GM12872 (cell line): ENCODE measurements around the gene TRHDE.

Experiments
- TF ChIP-seq, protein P1 (sequence below): IDR thresholded peaks from 3 replicates; pipeline ENCODE4 v1.5.1; 2011; ENCODE audit warnings: low read depth, mild to moderate bottlenecking, low read length, moderate library complexity; ENCODE audit not compliant: insufficient read depth

TRHDE gene

DNA sequence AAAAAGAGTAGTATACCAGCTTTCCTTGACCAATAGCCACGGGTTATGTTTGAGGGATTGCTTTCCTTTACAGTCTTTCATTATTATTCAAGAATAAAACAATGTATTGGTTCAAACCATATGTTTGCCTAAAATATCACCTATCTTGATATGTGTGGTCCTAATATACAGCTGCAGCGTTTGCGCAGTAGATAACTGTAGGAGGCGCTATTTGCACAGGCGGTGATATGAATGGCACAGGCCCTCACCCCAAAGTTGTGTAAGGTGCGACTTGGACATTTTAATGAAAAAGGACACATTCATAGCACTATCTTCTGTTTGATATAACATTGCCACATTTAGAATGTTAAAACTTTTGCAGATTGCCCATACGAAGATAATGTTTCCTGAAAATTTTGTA, 298.4 kb downstream of the TRHDE start:
- TF ChIP-seq, protein P1, sequence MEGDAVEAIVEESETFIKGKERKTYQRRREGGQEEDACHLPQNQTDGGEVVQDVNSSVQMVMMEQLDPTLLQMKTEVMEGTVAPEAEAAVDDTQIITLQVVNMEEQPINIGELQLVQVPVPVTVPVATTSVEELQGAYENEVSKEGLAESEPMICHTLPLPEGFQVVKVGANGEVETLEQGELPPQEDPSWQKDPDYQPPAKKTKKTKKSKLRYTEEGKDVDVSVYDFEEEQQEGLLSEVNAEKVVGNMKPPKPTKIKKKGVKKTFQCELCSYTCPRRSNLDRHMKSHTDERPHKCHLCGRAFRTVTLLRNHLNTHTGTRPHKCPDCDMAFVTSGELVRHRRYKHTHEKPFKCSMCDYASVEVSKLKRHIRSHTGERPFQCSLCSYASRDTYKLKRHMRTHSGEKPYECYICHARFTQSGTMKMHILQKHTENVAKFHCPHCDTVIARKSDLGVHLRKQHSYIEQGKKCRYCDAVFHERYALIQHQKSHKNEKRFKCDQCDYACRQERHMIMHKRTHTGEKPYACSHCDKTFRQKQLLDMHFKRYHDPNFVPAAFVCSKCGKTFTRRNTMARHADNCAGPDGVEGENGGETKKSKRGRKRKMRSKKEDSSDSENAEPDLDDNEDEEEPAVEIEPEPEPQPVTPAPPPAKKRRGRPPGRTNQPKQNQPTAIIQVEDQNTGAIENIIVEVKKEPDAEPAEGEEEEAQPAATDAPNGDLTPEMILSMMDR = peak; percentile 64

DNA sequence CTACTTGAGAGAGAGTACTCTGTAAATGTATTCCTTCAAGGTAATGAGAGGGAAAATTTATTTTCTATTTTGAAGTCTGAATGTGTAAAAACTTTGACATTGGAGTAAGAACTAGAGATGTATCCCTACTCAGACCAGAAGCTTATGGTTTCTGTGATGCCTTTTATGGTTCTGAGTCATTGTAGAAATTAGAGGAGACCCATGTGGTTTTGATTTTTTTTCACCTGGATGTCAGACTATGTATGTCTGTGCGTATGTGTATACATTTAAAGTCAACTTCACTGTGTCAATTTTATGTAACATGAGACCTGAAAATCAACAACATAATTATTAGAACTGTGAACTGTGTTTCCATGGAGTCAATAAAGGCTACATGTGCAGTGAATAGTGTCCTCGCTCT, 302.0 kb downstream of the TRHDE start:
- TF ChIP-seq, protein P1 = no peak

DNA sequence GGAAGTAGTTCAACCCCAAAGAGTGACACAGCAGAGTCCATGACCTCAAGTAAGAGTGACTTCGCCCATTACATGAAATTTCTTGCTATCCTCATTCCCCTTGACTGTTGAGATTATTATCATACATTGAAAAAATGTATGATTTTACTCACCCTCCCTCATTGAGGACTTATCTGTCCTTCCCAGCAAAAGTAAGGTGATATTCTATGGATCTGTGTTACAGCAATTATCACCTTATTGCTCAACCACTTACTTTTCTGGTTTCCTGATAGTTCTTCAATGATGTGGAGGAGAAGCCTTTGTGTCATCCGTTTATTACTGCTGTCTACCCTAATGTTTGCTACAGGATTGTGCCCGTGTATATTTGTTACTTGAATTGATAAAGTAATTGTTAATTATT, 306.2 kb downstream of the TRHDE start:
- TF ChIP-seq, protein P1 = no peak

DNA sequence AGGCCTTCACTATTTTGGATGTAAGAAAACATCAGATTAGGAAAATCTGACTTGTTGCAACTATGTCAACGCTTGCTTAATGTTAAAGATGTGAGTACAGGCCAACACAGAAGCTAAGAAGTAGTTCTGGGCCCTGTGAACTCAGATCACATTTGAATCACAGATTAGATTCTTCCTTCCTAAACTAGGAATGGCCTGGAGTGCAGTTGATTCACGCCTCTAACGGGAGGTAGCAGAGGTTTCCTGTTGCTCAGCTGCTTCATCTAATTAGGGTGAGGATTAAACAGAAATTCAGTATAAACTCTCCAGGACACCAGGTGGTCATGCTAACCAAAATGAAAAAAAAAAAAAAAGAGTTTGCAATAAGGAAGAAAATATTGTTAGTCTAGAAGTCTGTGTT, 314.3 kb downstream of the TRHDE start:
- TF ChIP-seq, protein P1 = no peak

DNA sequence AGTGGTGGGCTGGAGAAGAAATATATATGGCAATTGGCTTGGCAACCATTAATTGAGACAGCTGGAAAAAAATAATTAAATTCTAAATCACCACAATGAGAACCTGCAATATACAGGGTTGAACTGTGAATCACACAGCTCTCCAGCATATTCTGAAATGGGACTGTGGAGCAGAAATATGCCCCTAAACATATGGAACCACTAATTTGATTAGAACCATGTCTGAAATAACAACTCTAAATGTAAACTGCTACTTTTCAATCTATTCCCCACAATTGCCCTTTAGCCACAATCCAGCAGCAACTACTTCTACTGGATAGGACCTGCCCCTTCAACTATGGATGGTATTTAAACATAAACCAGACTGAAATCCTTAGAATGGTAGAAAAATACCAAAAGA, 330.4 kb downstream of the TRHDE start:
- TF ChIP-seq, protein P1 = no peak

DNA sequence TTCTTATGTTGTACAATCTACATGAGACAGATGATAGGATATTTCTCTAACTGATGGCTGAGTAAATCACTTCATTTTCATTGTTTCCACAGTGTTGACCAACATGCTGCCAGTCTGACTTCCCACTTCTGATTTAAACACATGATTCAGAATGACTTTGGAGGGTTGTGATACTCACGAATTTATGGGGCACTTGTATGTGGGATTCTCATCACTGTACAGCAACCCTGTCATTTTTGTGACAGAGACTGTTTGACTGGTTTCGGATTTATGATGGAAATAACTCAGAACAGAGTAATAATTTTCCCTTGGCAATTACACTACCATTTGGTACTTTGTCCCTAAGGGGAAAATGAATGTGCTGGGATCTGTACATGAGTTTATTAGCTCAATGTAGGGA, 333.8 kb downstream of the TRHDE start:
- TF ChIP-seq, protein P1 = no peak

DNA sequence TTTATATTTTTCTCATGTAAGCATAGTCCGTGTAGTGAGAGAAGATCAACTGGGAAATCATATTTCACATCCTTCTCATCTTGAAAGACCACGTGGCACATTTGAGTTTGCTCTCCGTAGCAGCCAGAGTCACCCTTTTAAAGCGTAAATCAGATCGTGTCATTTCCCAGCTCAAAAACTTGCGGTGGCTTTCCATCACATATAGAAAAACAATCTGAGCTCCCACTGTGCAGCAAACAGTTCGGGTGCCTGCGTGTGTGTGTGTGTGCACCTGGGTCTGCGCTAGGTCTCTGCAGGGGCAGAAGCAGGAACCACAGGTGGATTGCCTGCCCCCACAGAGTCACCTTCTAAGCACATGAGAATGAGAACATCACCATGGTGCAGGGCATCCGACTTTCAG, 338.2 kb downstream of the TRHDE start:
- TF ChIP-seq, protein P1 = no peak
